SK-N-MC (cell line): ENCODE results near the gene CELA2A.

Experiments used
- EZH2 ChIP-seq: fragments of 200-600 bp; sonication (generic); IDR thresholded peaks from one replicate; pipeline ENCODE4 v1.6.1; 2017; ENCODE audit warnings: antibody characterized with exemption
- POLR2AphosphoS5 ChIP-seq: IDR thresholded peaks from 2 replicates; pipeline ENCODE4 v1.6.1; 2012; ENCODE audit warnings: mild to moderate bottlenecking, low read depth, low read length, borderline replicate concordance

DNA sequence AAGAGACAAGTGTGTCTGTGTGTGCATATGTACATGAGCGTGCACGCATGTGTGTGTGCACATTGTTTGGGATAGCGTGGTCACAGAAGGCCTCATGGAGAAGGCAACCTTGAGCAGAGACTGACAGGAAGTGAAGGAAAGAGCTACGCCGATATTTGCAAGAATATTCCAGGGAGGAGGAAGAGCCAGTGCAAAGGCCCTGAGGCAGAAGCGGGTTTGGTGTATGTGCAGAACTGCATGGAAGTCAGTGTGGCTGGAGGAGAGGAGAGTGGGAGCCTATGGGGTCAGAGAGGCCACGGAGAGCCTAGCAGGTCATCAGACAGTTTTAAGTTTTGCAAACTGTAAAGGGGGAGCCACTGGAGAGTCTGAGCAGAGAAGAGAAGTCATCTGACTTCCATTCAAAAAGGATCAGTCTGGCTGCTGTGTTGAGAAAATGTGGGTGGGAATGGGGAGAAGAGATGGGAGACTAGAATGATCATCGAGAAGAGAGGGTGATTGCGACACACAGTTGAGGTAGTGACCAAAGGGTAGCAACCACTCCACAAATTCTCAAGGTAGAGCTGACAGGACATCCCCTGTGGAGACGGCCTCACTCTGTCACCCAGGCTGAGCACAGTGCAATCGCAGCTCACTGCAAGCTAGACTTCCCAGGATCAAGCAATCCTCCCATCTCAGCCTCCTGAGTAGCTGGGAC, 23.3 kb downstream of the CELA2A start:
- no peak for TF ChIP-seq POLR2AphosphoS5
- no peak for TF ChIP-seq EZH2
